ENCODE data around the gene TARS2.

Gene TARS2

GRCh38 chr1:150543500-150544143 is 56.4 kb downstream of the TARS2 start:
- DNase-seq: no peak

GRCh38 chr1:150544204-150544603 is 57.0 kb downstream of the TARS2 start:
- DNase-seq: no peak

- DNase-seq: no peak
Measured at GRCh38 chr1:150545486-150546032, 58.3 kb downstream of the TARS2 start.

- DNase-seq: no peak
Measured at GRCh38 chr1:150546294-150546937, 59.2 kb downstream of the TARS2 start.

GRCh38 chr1:150548324-150548631 is 61.1 kb downstream of the TARS2 start:
- no peak for DNase-seq

DNA sequence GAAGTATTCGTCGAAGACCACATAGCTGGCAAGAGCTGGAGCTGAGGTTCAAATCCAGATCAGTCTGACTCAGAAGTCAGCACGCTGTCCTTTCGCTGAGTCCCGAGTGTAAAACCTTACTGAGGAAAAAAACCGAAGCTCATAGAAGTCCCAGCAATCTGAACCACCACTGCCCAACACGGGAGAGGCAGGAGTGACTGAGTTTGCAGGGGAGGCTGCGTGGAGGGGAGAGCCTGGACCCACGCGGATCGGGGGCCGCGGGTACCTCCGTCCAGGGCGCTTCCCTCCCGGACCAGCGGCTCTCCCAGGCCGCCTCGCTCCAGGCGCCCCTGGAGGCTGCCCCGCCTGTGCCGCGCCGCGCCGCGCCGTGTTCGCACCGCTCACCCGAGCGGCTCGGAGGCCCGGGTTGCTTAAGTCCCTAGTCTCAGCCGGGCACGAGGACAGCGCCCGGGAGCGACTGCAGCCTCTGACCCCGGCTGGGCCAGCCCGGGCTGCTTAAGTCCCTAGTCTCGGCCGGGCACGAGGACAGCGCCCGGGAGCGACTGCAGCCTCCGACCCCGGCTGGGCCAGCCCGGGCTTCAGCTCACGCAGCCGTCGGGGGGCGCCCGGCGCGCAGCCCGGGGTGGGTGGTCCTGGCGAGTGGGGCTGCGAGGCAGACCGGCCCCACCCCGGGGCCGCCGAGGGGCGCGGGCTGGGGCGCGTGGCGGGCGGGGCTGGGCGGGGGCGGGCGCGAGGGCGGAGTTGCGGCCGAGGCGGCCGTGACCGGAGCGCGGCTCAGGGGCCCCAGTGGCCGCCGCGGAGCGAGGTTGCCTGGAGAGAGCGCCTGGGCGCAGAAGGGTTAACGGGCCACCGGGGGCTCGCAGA is 61.6 kb downstream of the TARS2 start, which contains the start of gene ADAMTSL4:
ADAMTSL4 (plus strand) TSS at position 777 of the 864 bp plus-strand sequence. CDS start 2,881 bp downstream, outside the sequence.
- peak; percentile 65 for DNase-seq

GRCh38 chr1:150549496-150550221 is 62.4 kb downstream of the TARS2 start:
- DNase-seq: no peak

- no peak for DNase-seq
Measured at GRCh38 chr1:150550222-150551050, 63.2 kb downstream of the TARS2 start.

DNA sequence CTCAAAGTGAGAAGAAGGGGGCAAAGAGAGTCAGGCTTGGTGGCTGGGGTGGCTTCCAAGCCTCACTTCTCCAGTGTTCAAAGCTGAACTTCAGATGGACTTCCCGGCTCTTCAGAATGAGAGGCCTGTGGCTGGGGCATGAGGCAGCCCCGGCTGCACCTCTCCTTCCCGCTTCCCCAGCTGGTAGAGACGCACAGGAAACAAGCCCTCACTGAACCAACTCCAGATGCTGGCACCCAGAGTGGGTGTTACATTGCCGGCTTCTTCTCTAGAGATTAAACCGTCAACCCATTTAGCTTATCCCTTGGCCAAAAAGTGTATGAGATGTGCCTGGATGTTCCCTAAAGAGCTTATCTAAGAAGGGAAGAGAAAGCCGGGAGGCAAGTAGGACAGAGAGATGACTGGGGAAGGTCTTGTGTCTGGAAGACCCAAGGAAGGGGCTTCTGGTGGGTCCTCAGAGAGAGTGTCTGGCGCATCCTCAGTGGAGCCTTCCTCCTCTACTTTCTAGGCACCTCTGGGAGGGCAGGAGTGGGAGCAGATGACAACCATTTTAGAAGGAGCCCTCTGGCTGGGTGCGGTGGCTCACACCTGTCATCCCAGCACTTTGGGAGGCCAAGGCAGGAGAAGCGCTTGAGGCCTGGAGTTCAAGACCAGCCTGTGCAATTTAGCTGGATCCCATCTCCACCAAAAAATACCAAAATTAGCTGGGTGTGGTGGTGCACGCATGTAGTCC is 64.0 kb downstream of the TARS2 start:
- DNase-seq: no peak

DNA sequence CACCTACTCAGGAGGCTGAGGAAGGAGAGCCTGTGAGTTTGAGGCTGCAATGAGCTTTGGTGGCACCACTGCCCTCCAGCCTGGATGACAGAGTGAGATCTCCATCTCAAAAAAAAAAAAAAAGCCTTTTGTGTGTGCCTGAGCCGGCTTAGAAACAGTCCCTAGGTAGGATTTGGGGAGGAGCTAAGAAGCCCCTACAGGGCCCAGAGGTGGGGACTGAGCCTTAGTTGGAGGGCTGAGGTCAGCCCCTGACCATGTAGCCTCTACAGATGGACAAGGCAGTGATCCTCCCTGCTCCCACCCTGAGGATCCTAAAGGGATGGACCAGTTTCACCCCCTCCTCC is 64.5 kb downstream of the TARS2 start:
- DNase-seq: no peak

DNA sequence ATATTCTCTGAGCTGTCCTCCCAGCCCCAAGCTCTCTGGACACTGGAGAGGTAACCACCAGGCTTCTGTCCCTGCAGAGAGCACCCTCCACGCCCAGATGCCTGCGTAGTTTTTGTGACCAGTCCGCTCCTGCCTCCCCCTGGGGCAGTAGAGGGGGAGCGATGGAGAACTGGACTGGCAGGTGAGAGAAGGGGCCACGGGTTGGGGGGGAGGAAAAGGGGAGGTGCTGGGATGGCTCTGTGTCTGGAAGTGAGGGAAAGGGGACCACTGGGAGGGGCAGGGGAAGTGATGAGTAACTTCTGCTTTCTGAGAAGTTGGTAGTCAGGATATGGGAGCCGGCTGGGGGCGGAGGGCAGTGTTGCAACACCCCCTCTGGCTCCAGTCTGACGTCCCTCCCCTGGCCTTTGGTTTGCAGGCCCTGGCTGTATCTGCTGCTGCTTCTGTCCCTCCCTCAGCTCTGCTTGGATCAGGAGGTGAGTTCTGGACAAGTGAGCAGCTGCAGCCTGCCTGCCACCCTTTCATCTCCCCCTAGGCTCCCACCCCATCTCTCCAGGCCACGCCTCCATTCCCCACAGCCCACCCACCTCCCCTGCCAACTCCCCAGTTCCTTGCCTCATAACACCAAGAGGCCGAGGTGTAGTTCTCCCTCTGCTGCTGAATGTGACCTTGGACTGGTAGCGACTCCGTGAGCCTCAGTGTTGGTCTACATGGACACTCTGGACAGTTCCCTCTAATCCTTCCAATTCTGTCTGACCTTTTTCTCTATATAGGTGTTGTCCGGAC is 65.1 kb downstream of the TARS2 start:
- DNase-seq: peak; percentile 83

GRCh38 chr1:150552911-150553289 is 65.7 kb downstream of the TARS2 start:
- no peak for DNase-seq

- DNase-seq: no peak
Measured at GRCh38 chr1:150553392-150554085, 66.3 kb downstream of the TARS2 start.

DNA sequence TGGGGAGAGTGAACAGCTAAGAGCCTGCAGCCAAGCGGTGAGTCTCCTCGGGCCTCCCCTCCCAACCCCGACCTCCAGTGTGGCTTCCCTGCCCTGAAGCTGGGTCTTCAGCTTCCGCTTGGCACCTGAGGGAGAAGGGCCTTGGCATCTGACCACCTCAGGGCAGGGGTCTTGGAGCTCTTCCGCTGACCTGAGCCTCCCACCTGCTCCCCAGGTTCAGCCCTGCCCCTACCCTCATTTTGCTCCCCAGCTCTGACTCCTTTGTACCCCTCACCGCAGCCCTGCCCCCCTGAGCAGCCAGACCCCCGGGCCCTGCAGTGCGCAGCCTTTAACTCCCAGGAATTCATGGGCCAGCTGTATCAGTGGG is 66.8 kb downstream of the TARS2 start:
- no peak for DNase-seq

DNA sequence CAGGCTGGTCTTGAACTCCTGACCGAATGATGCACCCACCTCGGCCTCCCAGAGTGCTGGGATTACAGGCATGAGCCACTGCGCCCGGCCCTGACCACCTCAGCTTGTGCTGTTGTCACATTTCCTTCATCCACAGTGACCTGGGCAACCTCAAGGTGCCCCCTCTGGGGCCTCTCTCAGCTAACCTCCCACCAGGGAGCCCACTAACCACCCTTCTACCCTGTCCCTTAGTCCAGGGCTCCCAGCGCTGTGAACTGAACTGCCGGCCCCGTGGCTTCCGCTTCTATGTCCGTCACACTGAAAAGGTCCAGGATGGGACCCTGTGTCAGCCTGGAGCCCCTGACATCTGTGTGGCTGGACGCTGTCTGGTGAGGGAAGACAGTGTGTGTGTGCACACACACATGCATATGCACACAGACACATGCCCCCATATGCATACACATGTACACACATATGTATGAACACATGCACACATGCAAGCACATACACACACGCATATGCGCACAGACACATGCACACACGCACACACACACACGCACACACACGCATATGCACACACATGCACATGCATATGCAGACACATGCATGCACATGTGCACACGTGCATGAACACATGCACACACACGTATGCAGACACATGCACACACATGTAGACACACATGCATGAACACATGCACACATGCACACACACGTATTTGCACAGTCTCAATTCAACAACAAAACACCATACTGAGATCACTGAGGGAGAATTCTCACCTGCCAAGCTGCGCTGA is 68.2 kb downstream of the TARS2 start:
- no peak for DNase-seq

GRCh38 chr1:150555971-150556865 is 69.0 kb downstream of the TARS2 start:
- no peak for DNase-seq

GRCh38 chr1:150557065-150557600 is 69.9 kb downstream of the TARS2 start:
- no peak for DNase-seq

All from fibroblast of skin of right quadriceps (primary cell).